HCT116 (cell line): Measurements from ENCODE around the gene PGM2. TPM values are rescaled to one million over a fixed set of nuclear protein-coding genes. Genes with fewer than 3 reads are reported as not detected.

Experiments used
- ATAC-seq: fragments of 200-7000 bp; cut with Tn5 transposase; 2 replicates; pipeline ENCODE4 v1.9.1; 2020; ENCODE audit warnings: mild to moderate bottlenecking, moderate library complexity
- BruUV-seq: library from RNA; stranded (reverse); fragments of 400-500 nt; replicated peaks from 2 replicates; lab custom pipeline; 2021; lab: Mats Ljungman, UMichigan
- CTCF ChIA-PET: fragments of 300-600 bp; sonication (Branson Sonifier 250); formaldehyde crosslinking; loops from one replicate; lab custom pipeline; 2021; ENCODE audit warnings: antibody characterized with exemption; lab: Charles Lee
- POLR2A ChIA-PET: fragments of 300-600, 350-600 bp; sonication (Branson Sonifier 250); formaldehyde crosslinking; loops from one replicate; lab custom pipeline; 2021; ENCODE audit warnings: antibody characterized with exemption; lab: Charles Lee
- RAD21 ChIA-PET, 2 experiments: fragments of 300-600 bp; sonication (Branson Sonifier 250); formaldehyde crosslinking; loops; one replicate each; lab custom pipeline; 2023; ENCODE audit warnings: low total read pairs in 2 of 2; ENCODE audit not compliant: uncharacterized antibody in 2 of 2, unreplicated experiment in 2 of 2, low non-redundant PET in 1 of 2; lab: Charles Lee
- DNase-seq: peaks from one replicate; pipeline ENCODE4 v3.0.0-alpha.2; 2010; ENCODE audit warnings: low read depth, low spot score
- H2AFZ ChIP-seq: fragments of 200-600 bp; shearing (Covaris generic), sonication (generic); 2 replicates; pipeline ENCODE4 v1.6.1; 2017; ENCODE audit warnings: low read depth, mixed run types, mixed read lengths, antibody characterized with exemption, low read length; ENCODE audit not compliant: poor library complexity, severe bottlenecking
- H3K27ac ChIP-seq: 2 replicates; pipeline ENCODE4 v1.5.1; 2012; ENCODE audit warnings: low read depth, low read length
- H3K27me3 ChIP-seq: fragments of 200-600 bp; sonication (generic); 2 replicates; pipeline ENCODE4 v1.6.1; 2016; ENCODE audit warnings: mixed run types, low read length, mixed read lengths; ENCODE audit not compliant: insufficient read depth
- H3K36me3 ChIP-seq, 2 experiments: fragments of 200-500 bp in 1 of 2; fragments of 200-600 bp in 1 of 2; sonication (Bioruptor generic) in 1 of 2; sonication (generic) in 1 of 2; 2 replicates each; pipeline versions ENCODE4 v1.5.1 to v1.6.1; 2014 to 2016; ENCODE audit warnings: low read length in 2 of 2, inconsistent platforms in 1 of 2, mixed read lengths in 1 of 2, mixed run types in 1 of 2; ENCODE audit not compliant: insufficient read depth in 2 of 2, control insufficient read depth in 1 of 2
- H3K4me1 ChIP-seq, 2 experiments: fragments of 200-600 bp in 1 of 2; sonication (generic) in 1 of 2; 2 replicates each; pipeline versions ENCODE4 v1.5.1 to v1.6.1; 2012 to 2017; ENCODE audit warnings: low read length in 2 of 2, inconsistent platforms in 1 of 2, mild to moderate bottlenecking in 1 of 2, mixed read lengths in 1 of 2, mixed run types in 1 of 2, moderate library complexity in 1 of 2; ENCODE audit not compliant: insufficient read depth in 2 of 2, control insufficient read depth in 1 of 2
- H3K4me2 ChIP-seq: fragments of 200-600 bp; sonication (generic); 2 replicates; pipeline ENCODE4 v1.6.1; 2017; ENCODE audit warnings: mixed run types, low read length, mixed read lengths
- H3K4me3 ChIP-seq, 2 experiments: fragments of 200-600 bp in 1 of 2; sonication (generic) in 1 of 2; replicated peaks in 1 of 2; 2 replicates each; pipeline ENCODE4 v1.5.1; 2011 to 2016; ENCODE audit warnings: low read length in 2 of 2, control low read depth in 1 of 2, low read depth in 1 of 2, mild to moderate bottlenecking in 1 of 2, mixed read lengths in 1 of 2, mixed run types in 1 of 2
- H3K79me2 ChIP-seq: fragments of 200-600 bp; sonication (generic); 2 replicates; pipeline ENCODE4 v1.6.1; 2017; ENCODE audit warnings: mild to moderate bottlenecking, mixed run types, low read length, moderate library complexity, mixed read lengths; ENCODE audit not compliant: insufficient read depth
- H3K9ac ChIP-seq: fragments of 200-600 bp; sonication (generic); 2 replicates; pipeline ENCODE4 v1.6.1; 2016; ENCODE audit warnings: low read length, mixed read lengths
- H3K9me2 ChIP-seq: fragments of 200-600 bp; sonication (generic), shearing (Covaris generic); 2 replicates; pipeline ENCODE4 v1.6.1; 2017; ENCODE audit warnings: mixed run types, mild to moderate bottlenecking, moderate library complexity; ENCODE audit not compliant: insufficient read depth
- H3K9me3 ChIP-seq, 2 experiments: fragments of 200-500 bp in 1 of 2; fragments of 200-600 bp in 1 of 2; sonication (Bioruptor generic) in 1 of 2; sonication (generic) in 1 of 2; 2 replicates each; pipeline ENCODE4 v1.6.1; 2014 to 2017; ENCODE audit warnings: low read length in 2 of 2, mixed read lengths in 2 of 2, inconsistent platforms in 1 of 2, low read depth in 1 of 2, mild to moderate bottlenecking in 1 of 2, mixed run types in 1 of 2, moderate library complexity in 1 of 2; ENCODE audit not compliant: control insufficient read depth in 1 of 2, insufficient read depth in 1 of 2
- H4K20me1 ChIP-seq: fragments of 200-600 bp; sonication (generic), shearing (Covaris generic); 2 replicates; pipeline ENCODE4 v1.6.1; 2017; ENCODE audit warnings: mixed run types, mild to moderate bottlenecking, moderate library complexity; ENCODE audit not compliant: insufficient read depth
- CBX3 ChIP-seq: IDR thresholded peaks from 2 replicates; pipeline ENCODE4 v1.6.1; 2012; ENCODE audit warnings: low read depth
- CEBPB ChIP-seq: IDR thresholded peaks from 2 replicates; pipeline ENCODE4 v1.6.1; 2012; ENCODE audit warnings: low read depth
- EGR1 ChIP-seq: IDR thresholded peaks from 2 replicates; pipeline ENCODE4 v1.6.1; 2012; ENCODE audit warnings: low read depth
- EZH2 ChIP-seq: fragments of 200-600 bp; sonication (generic); IDR thresholded peaks from 2 replicates; pipeline ENCODE4 v1.6.1; 2017; ENCODE audit warnings: antibody characterized with exemption, mixed run types
- EZH2phosphoT487 ChIP-seq: fragments of 200-600 bp; IDR thresholded peaks from 2 replicates; pipeline ENCODE4 v1.6.1; 2018; ENCODE audit warnings: antibody characterized with exemption, borderline replicate concordance
- JUND ChIP-seq: IDR thresholded peaks from 2 replicates; pipeline ENCODE4 v1.6.1; 2012
- POLR2A ChIP-seq: IDR thresholded peaks from 2 replicates; pipeline ENCODE4 v1.7.0; 2011; ENCODE audit warnings: borderline replicate concordance; ENCODE audit not compliant: insufficient read depth, insufficient read length; ENCODE audit errors: extremely low read depth
- SIN3A ChIP-seq: IDR thresholded peaks from 2 replicates; pipeline ENCODE4 v1.6.1; 2012; ENCODE audit warnings: low read depth
- SP1 ChIP-seq: IDR thresholded peaks from 2 replicates; pipeline ENCODE4 v1.6.1; 2012; ENCODE audit warnings: low read depth
- TCF7L2 ChIP-seq: IDR thresholded peaks from 2 replicates; pipeline ENCODE4 v1.7.0; 2011; ENCODE audit warnings: borderline replicate concordance, inconsistent platforms; ENCODE audit not compliant: insufficient read depth, insufficient read length; ENCODE audit errors: extremely low read depth
- ZFX ChIP-seq: fragments of 450-650 bp; IDR thresholded peaks from 2 replicates; pipeline ENCODE4 v1.6.1; 2017
- ZNF274 ChIP-seq: fragments of 200-500 bp; sonication (Bioruptor generic); IDR thresholded peaks from 2 replicates; pipeline ENCODE4 v1.6.1; 2014; ENCODE audit warnings: mild to moderate bottlenecking, low read depth, low read length, inconsistent platforms
- intact Hi-C: fragments of 100-400 bp; cut with micrococcal nuclease; formaldehyde crosslinking; loops from 2 replicates; pipeline ENCODE4 v1.10.0; 2022
- total RNA-seq: library from RNA; stranded (reverse); gene quantifications from one replicate; pipeline ENCODE4 v1.2.1, GENCODE V29; 2021; ENCODE audit not compliant: unreplicated experiment
- TF ChIP-seq, protein P1 (sequence below), 3 experiments: fragments of 200-600 bp in 1 of 3; sonication (generic) in 1 of 3; IDR thresholded peaks in 2 of 3; conservative IDR thresholded peaks in 1 of 3; 2 replicates each; pipeline ENCODE4 v1.5.1; 2012 to 2017; ENCODE audit warnings: low read depth in 2 of 3, low read length in 2 of 3, antibody characterized with exemption in 1 of 3, borderline replicate concordance in 1 of 3, control low read depth in 1 of 3, mild to moderate bottlenecking in 1 of 3, mixed read lengths in 1 of 3, mixed run types in 1 of 3, moderate library complexity in 1 of 3; ENCODE audit not compliant: insufficient read depth in 1 of 3
- TF ChIP-seq, protein P2 (sequence below): IDR thresholded peaks from 2 replicates; pipeline ENCODE4 v1.6.1; 2012; ENCODE audit warnings: low read depth
- TF ChIP-seq, protein P3 (sequence below): IDR thresholded peaks from 2 replicates; pipeline ENCODE4 v1.6.1; 2012

Gene PGM2
- total RNA-seq, 1 experiment from 2014 or later: 48.6 TPM

DNA sequence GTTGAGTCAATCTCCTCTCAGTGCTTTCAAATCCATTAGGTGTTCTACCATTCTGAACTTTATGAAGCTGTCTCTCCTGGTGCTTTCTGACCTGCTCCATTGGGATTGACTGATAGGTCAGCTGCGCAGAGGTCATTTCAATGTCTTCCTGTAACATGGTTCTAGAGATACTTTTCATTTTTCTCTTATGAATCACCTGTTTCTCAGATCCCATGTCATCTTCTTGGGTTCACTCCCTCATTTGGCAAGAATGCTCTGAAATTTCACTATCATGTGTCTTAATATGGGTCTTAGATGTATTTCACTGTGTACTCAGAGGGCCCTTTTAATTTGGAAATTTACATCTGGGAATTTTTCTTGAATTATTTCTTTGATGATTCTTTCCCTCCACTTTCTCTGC lies 13.8 kb upstream of the PGM2 start:
- H3K36me3 ChIP-seq: no peaks in the 10 kb centered on the region
- ChIA-PET RAD21 (no interaction called here), CTCF (no interaction called here), POLR2A (no interaction called here)
- no peaks in the 10 kb centered on the region for H3K9me3 ChIP-seq
- peak overlapping the region; percentile 94 for H2AFZ ChIP-seq
- intact Hi-C loops: no loop called here
- H4K20me1 ChIP-seq: no peaks in the 10 kb centered on the region
- peaks cover 0 to 9% of the 10 kb centered on the region in 2 experiments; a peak in 2 of 4 replicates for H3K4me1 ChIP-seq
- H3K9me2 ChIP-seq: no peaks in the 10 kb centered on the region; the same call in 1 of the 2 replicates
- peak overlapping the region; percentile 46 for H3K4me2 ChIP-seq
- H3K9ac ChIP-seq: no peak overlapping the region
- TF ChIP-seq, protein P1, sequence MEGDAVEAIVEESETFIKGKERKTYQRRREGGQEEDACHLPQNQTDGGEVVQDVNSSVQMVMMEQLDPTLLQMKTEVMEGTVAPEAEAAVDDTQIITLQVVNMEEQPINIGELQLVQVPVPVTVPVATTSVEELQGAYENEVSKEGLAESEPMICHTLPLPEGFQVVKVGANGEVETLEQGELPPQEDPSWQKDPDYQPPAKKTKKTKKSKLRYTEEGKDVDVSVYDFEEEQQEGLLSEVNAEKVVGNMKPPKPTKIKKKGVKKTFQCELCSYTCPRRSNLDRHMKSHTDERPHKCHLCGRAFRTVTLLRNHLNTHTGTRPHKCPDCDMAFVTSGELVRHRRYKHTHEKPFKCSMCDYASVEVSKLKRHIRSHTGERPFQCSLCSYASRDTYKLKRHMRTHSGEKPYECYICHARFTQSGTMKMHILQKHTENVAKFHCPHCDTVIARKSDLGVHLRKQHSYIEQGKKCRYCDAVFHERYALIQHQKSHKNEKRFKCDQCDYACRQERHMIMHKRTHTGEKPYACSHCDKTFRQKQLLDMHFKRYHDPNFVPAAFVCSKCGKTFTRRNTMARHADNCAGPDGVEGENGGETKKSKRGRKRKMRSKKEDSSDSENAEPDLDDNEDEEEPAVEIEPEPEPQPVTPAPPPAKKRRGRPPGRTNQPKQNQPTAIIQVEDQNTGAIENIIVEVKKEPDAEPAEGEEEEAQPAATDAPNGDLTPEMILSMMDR (IDR thresholded peaks at IDR 0.05 in 2 of 3, conservative IDR thresholded peaks at IDR 0.05 in 1 of 3; ENCODE audit: borderline replicate concordance in 1 of 3, insufficient read depth in 1 of 3, low read depth in 2 of 3, low read length in 2 of 3): no peak
- TF ChIP-seq EZH2 (no peak), EGR1 (no peak), ZNF274 (no peak), EZH2phosphoT487 (no peak), CBX3 (no peak), ZFX (no peak), SIN3A (no peak), SP1 (no peak), TCF7L2 (no peak), CEBPB (no peak), JUND (no peak), POLR2A (no peak)
- TF ChIP-seq, protein P2, sequence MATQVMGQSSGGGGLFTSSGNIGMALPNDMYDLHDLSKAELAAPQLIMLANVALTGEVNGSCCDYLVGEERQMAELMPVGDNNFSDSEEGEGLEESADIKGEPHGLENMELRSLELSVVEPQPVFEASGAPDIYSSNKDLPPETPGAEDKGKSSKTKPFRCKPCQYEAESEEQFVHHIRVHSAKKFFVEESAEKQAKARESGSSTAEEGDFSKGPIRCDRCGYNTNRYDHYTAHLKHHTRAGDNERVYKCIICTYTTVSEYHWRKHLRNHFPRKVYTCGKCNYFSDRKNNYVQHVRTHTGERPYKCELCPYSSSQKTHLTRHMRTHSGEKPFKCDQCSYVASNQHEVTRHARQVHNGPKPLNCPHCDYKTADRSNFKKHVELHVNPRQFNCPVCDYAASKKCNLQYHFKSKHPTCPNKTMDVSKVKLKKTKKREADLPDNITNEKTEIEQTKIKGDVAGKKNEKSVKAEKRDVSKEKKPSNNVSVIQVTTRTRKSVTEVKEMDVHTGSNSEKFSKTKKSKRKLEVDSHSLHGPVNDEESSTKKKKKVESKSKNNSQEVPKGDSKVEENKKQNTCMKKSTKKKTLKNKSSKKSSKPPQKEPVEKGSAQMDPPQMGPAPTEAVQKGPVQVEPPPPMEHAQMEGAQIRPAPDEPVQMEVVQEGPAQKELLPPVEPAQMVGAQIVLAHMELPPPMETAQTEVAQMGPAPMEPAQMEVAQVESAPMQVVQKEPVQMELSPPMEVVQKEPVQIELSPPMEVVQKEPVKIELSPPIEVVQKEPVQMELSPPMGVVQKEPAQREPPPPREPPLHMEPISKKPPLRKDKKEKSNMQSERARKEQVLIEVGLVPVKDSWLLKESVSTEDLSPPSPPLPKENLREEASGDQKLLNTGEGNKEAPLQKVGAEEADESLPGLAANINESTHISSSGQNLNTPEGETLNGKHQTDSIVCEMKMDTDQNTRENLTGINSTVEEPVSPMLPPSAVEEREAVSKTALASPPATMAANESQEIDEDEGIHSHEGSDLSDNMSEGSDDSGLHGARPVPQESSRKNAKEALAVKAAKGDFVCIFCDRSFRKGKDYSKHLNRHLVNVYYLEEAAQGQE: no peak
- TF ChIP-seq, protein P3, sequence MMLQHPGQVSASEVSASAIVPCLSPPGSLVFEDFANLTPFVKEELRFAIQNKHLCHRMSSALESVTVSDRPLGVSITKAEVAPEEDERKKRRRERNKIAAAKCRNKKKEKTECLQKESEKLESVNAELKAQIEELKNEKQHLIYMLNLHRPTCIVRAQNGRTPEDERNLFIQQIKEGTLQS: no peak
- no TSS peak for BruUV-seq
- no peak for DNase-seq
- H3K79me2 ChIP-seq: no peaks in the 10 kb centered on the region
- no peak overlapping the region; a peak in 1 of 4 replicates for H3K4me3 ChIP-seq
- peak; percentile 62; the same call in 1 of the 2 replicates for ATAC-seq
- no peak overlapping the region for H3K27ac ChIP-seq
- H3K27me3 ChIP-seq: no peaks in the 10 kb centered on the region
